CD4-positive, alpha-beta T cell treated with Interleukin-12 subunit alpha and Interleukin-12 subunit beta, for 1 hour (primary cell): ENCODE measurements around the gene HHATL.
A peak's percentile ranks its signal among the peaks of the same experiment; 100 is the strongest.

Experiments used
- DNase-seq: peaks from one replicate; pipeline ENCODE4 v3.0.0-alpha.2; 2020

Gene HHATL

GRCh38 chr3:42702066-42702951 lies at the start of gene HHATL:
Gene HHATL (minus strand): TSS chr3:42702798. CDS start chr3:42700826, 1,972 bp downstream.
- DNase-seq: no peak

- no peak for DNase-seq
These were observed 49.0 kb upstream of the HHATL start for GRCh38 chr3:42751609-42752008.

- no peak for DNase-seq
These were observed 48.2 kb upstream of the HHATL start for GRCh38 chr3:42750834-42751233.

- DNase-seq: peak; percentile 21
These were observed 47.2 kb upstream of the HHATL start for GRCh38 chr3:42749753-42750231.

- no peak for DNase-seq
These were observed 46.6 kb upstream of the HHATL start for GRCh38 chr3:42749025-42749752.

- DNase-seq: peak; percentile 42
These were observed 45.0 kb upstream of the HHATL start for GRCh38 chr3:42747581-42747980.

GRCh38 chr3:42746455-42747450 lies 44.2 kb upstream of the HHATL start:
- DNase-seq: no peak

- DNase-seq: no peak
These were observed 43.3 kb upstream of the HHATL start for GRCh38 chr3:42745776-42746454.

GRCh38 chr3:42745291-42745745 lies 42.7 kb upstream of the HHATL start:
- DNase-seq: no peak

GRCh38 chr3:42743204-42743995 lies 40.8 kb upstream of the HHATL start:
- no peak for DNase-seq

- DNase-seq: no peak
These were observed 40.1 kb upstream of the HHATL start for GRCh38 chr3:42742688-42743087.

GRCh38 chr3:42742259-42742658 lies 39.7 kb upstream of the HHATL start:
- no peak for DNase-seq

GRCh38 chr3:42741796-42742195 lies 39.2 kb upstream of the HHATL start:
- no peak for DNase-seq

- DNase-seq: no peak
These were observed 37.0 kb upstream of the HHATL start for GRCh38 chr3:42739401-42740158.

- DNase-seq: no peak
These were observed 33.9 kb upstream of the HHATL start for GRCh38 chr3:42736531-42736930.

GRCh38 chr3:42736081-42736480 lies 33.5 kb upstream of the HHATL start:
- DNase-seq: no peak

- no peak for DNase-seq
These were observed 33.0 kb upstream of the HHATL start for GRCh38 chr3:42735615-42736014.

GRCh38 chr3:42735019-42735418 lies 32.4 kb upstream of the HHATL start:
- DNase-seq: no peak

- DNase-seq: no peak
These were observed 31.8 kb upstream of the HHATL start for GRCh38 chr3:42734263-42734860.
